DOHH2 (cell line): ENCODE results near the gene ELAPOR2.

Experiments used
- CTCF ChIP-seq: fragments of 200-600 bp; sonication (generic); IDR thresholded peaks from one replicate; pipeline ENCODE4 v1.5.1; 2014; ENCODE audit warnings: antibody characterized with exemption, mild to moderate bottlenecking, low read depth, low read length; ENCODE audit not compliant: poor library complexity, severe bottlenecking
- EZH2phosphoT487 ChIP-seq: fragments of 200-600 bp; sonication (generic); IDR thresholded peaks from 2 replicates; pipeline ENCODE4 v1.6.1; 2017; ENCODE audit warnings: borderline replicate concordance, mild to moderate bottlenecking, antibody characterized with exemption, low read length, moderate library complexity, mixed read lengths

DNA sequence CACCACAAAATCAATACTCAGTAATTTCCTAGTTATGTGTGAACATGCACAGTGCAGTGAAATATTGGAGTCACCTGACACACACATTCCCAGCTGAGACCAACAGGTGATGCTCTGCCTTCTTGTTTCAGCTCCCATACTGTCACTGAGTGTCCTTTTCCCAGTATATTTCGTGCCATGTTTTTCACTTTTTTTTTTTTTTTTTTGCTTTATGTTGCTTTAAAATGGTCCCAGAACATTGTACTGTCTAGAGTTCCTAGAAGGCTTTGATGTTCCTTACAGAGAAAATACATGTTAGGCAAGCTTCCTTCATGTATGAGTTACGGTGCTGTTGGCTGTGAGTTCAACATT lies 45.6 kb downstream of the ELAPOR2 start:
- TF ChIP-seq CTCF (no peak), EZH2phosphoT487 (no peak)
